GM18520 (cell line): ENCODE data around the gene RMND1.

Experiments
- ATAC-seq: cut with Tn5 transposase; IDR thresholded peaks from one replicate; pipeline ENCODE4 v1.9.1; 2021; ENCODE audit not compliant: unreplicated experiment

The RMND1 gene

GRCh38 chr6:151425561-151425960 lies 26.4 kb downstream of the RMND1 start:
- no peak for ATAC-seq

- ATAC-seq: no peak
Observed at GRCh38 chr6:151422981-151423380, 28.9 kb downstream of the RMND1 start.

GRCh38 chr6:151417477-151417876 lies 34.4 kb downstream of the RMND1 start:
- no peak for ATAC-seq

- ATAC-seq: no peak
Observed at GRCh38 chr6:151414641-151415260, 37.2 kb downstream of the RMND1 start.

GRCh38 chr6:151413372-151414145 lies 38.4 kb downstream of the RMND1 start:
- ATAC-seq: no peak

GRCh38 chr6:151412909-151413308 lies 39.0 kb downstream of the RMND1 start:
- ATAC-seq: no peak

GRCh38 chr6:151409679-151410078 lies 42.2 kb downstream of the RMND1 start:
- no peak for ATAC-seq

GRCh38 chr6:151409260-151409659 lies 42.7 kb downstream of the RMND1 start:
- ATAC-seq: peak; percentile 55

- no peak for ATAC-seq
Observed at GRCh38 chr6:151408858-151409257, 43.1 kb downstream of the RMND1 start.

GRCh38 chr6:151403919-151404308 lies 48.0 kb downstream of the RMND1 start:
- ATAC-seq: no peak

- no peak for ATAC-seq
Observed at GRCh38 chr6:151402228-151402627, 49.7 kb downstream of the RMND1 start.

- no peak for ATAC-seq
Observed at GRCh38 chr6:151400473-151400872, 51.5 kb downstream of the RMND1 start.

- no peak for ATAC-seq
Observed at GRCh38 chr6:151399679-151400078, 52.2 kb downstream of the RMND1 start.

GRCh38 chr6:151393410-151393809 lies 58.5 kb downstream of the RMND1 start:
- no peak for ATAC-seq

- no peak for ATAC-seq
Observed at GRCh38 chr6:151392427-151392826, 59.5 kb downstream of the RMND1 start.

GRCh38 chr6:151391471-151392413 lies 60.2 kb downstream of the RMND1 start, which contains the start of gene ZBTB2:
Gene ZBTB2, minus strand, starts transcription at chr6:151391559. Its CDS starts 17,922 bp downstream, at chr6:151373637.
- peak; percentile 9 for ATAC-seq

- ATAC-seq: peak; percentile 0
Observed at GRCh38 chr6:151390851-151391470, 61.0 kb downstream of the RMND1 start.

GRCh38 chr6:151390276-151390850 lies 61.6 kb downstream of the RMND1 start:
- ATAC-seq: peak; percentile 84

- peak; percentile 51 for ATAC-seq
Observed at GRCh38 chr6:151389618-151390275, 62.2 kb downstream of the RMND1 start.

- ATAC-seq: no peak
Observed at GRCh38 chr6:151388997-151389617, 62.8 kb downstream of the RMND1 start.
